Hematopoietic multipotent progenitor cell treated with erythropoietin and hydrocortisone succinate and interleukin-3 and kit ligand, for 6 days (in vitro differentiated cells): ENCODE results near the gene SPDYE5.

Source experiments
- DNase-seq: peaks from one replicate; pipeline ENCODE4 v3.0.0-alpha.2; 2015

SPDYE5 gene

GRCh38 chr7:75546237-75547015, 54.3 kb downstream of the SPDYE5 start:
- no peak for DNase-seq
